Epithelial cell of esophagus (primary cell): Measurements from ENCODE around the gene ZDHHC14.

Experiments used
- DNase-seq: peaks from one replicate; pipeline ENCODE4 v3.0.0; 2010; ENCODE audit warnings: low read depth
- H3K4me3 ChIP-seq: 2 replicates; pipeline ENCODE4 v1.5.1; 2011; ENCODE audit warnings: mild to moderate bottlenecking, low read length, control low read depth
- CTCF ChIP-seq: IDR thresholded peaks from 2 replicates; pipeline ENCODE4 v1.5.1; 2011; ENCODE audit warnings: low read depth, mild to moderate bottlenecking, low read length, control low read depth, inconsistent platforms; ENCODE audit not compliant: insufficient read depth; ENCODE audit errors: missing control alignments

Gene ZDHHC14

GRCh38 chr6:157592541-157592940 is 211.6 kb downstream of the ZDHHC14 start:
- no peak for DNase-seq
- H3K4me3 ChIP-seq = no peak overlapping the region

GRCh38 chr6:157592980-157593379 is 212.0 kb downstream of the ZDHHC14 start:
- DNase-seq = no peak
- H3K4me3 ChIP-seq = no peak overlapping the region
- TF ChIP-seq CTCF = no peak

More at GRCh38 chr6:157592541-157592940, 211.6 kb downstream of the ZDHHC14 start:
- TF ChIP-seq CTCF = no peak

GRCh38 chr6:157593596-157593995 is 212.6 kb downstream of the ZDHHC14 start:
- no peak overlapping the region for H3K4me3 ChIP-seq
- no peak for DNase-seq
- TF ChIP-seq CTCF = no peak

GRCh38 chr6:157594292-157594691 is 213.3 kb downstream of the ZDHHC14 start:
- no peak overlapping the region for H3K4me3 ChIP-seq
- no peak for TF ChIP-seq CTCF
- no peak for DNase-seq

GRCh38 chr6:157595768-157596167 is 214.8 kb downstream of the ZDHHC14 start:
- no peak for TF ChIP-seq CTCF
- H3K4me3 ChIP-seq = no peak overlapping the region

GRCh38 chr6:157596461-157596860 is 215.5 kb downstream of the ZDHHC14 start:
- DNase-seq = no peak
- TF ChIP-seq CTCF = no peak
- H3K4me3 ChIP-seq = no peak overlapping the region

More at GRCh38 chr6:157595768-157596167, 214.8 kb downstream of the ZDHHC14 start:
- no peak for DNase-seq

GRCh38 chr6:157596886-157597285 is 215.9 kb downstream of the ZDHHC14 start:
- no peak for TF ChIP-seq CTCF
- DNase-seq = no peak
- no peak overlapping the region for H3K4me3 ChIP-seq
